Uterus (tissue), 2 donors: ENCODE results near the gene LRPPRC.

Experiments used
- CTCF ChIP-seq, 4 experiments: fragments of 200-600 bp in 2 of 4; fragments of 450-650 bp in 2 of 4; sonication (generic) in 2 of 4; IDR thresholded peaks; one replicate each; pipeline ENCODE4 v1.5.1; 2016 to 2019; ENCODE audit warnings: antibody characterized with exemption in 4 of 4, mild to moderate bottlenecking in 2 of 4, moderate library complexity in 1 of 4
- POLR2A ChIP-seq, 2 donors: fragments of 450-650 bp; IDR thresholded peaks; one replicate each; pipeline ENCODE4 v1.6.1; 2016; ENCODE audit warnings: antibody characterized with exemption in 2 of 2, mild to moderate bottlenecking in 1 of 2, moderate library complexity in 1 of 2

- TF ChIP-seq CTCF (IDR thresholded peaks at IDR 0.05) (no peak), POLR2A (IDR thresholded peaks at IDR 0.05) (no peak)
These were observed 98.9 kb downstream of the LRPPRC start for GRCh38 chr2:43896906-43897305.
